C4-2B (cell line): ENCODE results near the gene MTERF2.

Experiments used
- H3K27ac ChIP-seq: fragments of 450-650 bp; 2 replicates; pipeline ENCODE4 v1.5.1; 2017
- CTCF ChIP-seq: fragments of 450-650 bp; conservative IDR thresholded peaks from 2 replicates; pipeline ENCODE4 v1.5.1; 2017; ENCODE audit warnings: mild to moderate bottlenecking
- ZFX ChIP-seq: fragments of 450-650 bp; IDR thresholded peaks from 2 replicates; pipeline ENCODE4 v1.6.1; 2017

The MTERF2 gene

GRCh38 chr12:106947461-106947860 is 39.5 kb downstream of the MTERF2 start:
- TF ChIP-seq CTCF (no peak), ZFX (no peak)
- no peak overlapping the region for H3K27ac ChIP-seq

DNA sequence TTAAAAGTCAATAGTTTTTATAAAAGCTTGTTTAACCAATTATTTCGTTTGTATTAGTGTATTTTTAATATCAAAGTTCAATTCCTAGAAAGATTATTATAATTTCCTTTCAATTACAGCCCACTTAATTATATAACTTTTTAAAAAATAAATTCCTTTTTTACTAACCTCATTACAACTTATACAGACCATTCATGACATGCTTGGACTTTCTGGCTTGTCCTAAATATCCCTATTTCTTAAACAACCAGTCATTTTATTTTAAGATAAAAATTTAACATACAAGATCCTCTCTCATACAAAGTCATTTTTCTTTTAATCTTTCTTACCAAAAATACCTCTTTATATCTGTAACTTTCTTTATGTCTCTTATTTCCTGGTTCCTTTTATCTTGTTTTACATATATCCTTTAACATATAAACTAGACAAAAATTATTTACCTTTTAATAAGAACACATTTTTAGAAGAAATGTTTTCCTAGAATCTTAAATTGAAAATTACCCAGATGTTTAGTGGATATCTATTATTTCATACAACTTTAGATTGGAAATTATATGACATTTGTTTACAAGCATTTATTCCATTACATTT is 41.6 kb downstream of the MTERF2 start:
- TF ChIP-seq ZFX (no peak), CTCF (no peak)
- no peak overlapping the region for H3K27ac ChIP-seq

GRCh38 chr12:106942775-106943174 is 44.2 kb downstream of the MTERF2 start:
- H3K27ac ChIP-seq, result no peak overlapping the region
- TF ChIP-seq CTCF (no peak), ZFX (no peak)

DNA sequence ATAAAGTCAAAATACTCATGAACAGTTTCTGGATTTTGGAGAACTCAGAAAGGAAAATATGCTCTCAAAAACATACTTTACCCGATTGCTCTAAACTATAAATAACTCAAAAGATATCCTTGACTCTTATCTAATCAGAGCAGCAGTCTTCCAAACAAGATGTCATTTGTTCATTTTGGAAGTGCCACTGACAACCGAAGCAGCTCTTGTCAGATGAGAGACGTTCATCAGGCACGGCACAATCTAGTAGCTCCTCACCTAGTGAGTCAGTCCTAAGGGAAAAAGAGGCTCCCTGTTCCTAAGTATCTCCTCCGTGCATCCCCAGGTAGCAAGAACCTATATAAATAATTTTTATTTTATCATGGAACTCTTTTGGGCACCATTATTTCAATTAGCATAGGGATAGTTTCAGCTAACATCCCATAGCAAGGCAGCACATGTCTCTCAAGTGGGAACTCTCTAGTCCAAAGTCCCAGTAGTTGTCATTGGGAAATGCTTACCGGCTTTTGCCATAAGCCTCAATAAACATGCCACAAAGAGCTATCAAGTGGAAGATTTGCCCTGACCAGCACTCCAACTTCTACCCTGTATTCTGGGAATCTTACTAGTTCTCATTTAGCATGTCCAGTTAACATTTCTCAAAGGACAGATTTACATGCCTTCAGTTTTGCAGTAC is 45.3 kb downstream of the MTERF2 start:
- H3K27ac ChIP-seq, result no peak overlapping the region
- TF ChIP-seq CTCF (no peak), ZFX (no peak)

- TF ChIP-seq CTCF, result no peak
- TF ChIP-seq ZFX, result no peak
These were observed 52.7 kb downstream of the MTERF2 start for GRCh38 chr12:106934277-106934676.

More at GRCh38 chr12:106934277-106934676, 52.7 kb downstream of the MTERF2 start:
- H3K27ac ChIP-seq, result no peak overlapping the region
